OCI-LY1 (cell line): Measurements from ENCODE around the gene ACVR1B.

Experiments
- H2AFZ ChIP-seq: fragments of 200-600 bp; sonication (generic), shearing (Covaris generic); 2 replicates; pipeline ENCODE4 v1.6.0; 2014; ENCODE audit warnings: antibody characterized with exemption, mild to moderate bottlenecking, low read length
- H3F3A ChIP-seq: fragments of 200-600 bp; sonication (generic), shearing (Covaris generic); 2 replicates; pipeline ENCODE4 v1.6.0; 2014; ENCODE audit warnings: mild to moderate bottlenecking, antibody characterized with exemption, low read length, moderate library complexity; ENCODE audit not compliant: insufficient read depth
- H3K27ac ChIP-seq: fragments of 200-600 bp; sonication (generic); 2 replicates; pipeline ENCODE4 v1.5.1; 2014; ENCODE audit warnings: low read length, mixed run types, mild to moderate bottlenecking, low read depth; ENCODE audit not compliant: poor library complexity, severe bottlenecking
- H3K27me3 ChIP-seq: fragments of 200-600 bp; sonication (generic); 2 replicates; pipeline ENCODE4 v1.6.0; 2014; ENCODE audit warnings: antibody characterized with exemption, mild to moderate bottlenecking, low read length, moderate library complexity; ENCODE audit not compliant: insufficient read depth
- H3K36me3 ChIP-seq: fragments of 200-600 bp; sonication (generic); 2 replicates; pipeline ENCODE4 v1.6.1; 2014; ENCODE audit warnings: mild to moderate bottlenecking, antibody characterized with exemption, low read length, moderate library complexity, mixed read lengths; ENCODE audit not compliant: insufficient read depth
- H3K4me1 ChIP-seq: fragments of 200-600 bp; sonication (generic); 2 replicates; pipeline ENCODE4 v1.5.1; 2014; ENCODE audit warnings: mild to moderate bottlenecking, low read length, moderate library complexity; ENCODE audit not compliant: insufficient read depth, severe bottlenecking
- H3K4me2 ChIP-seq: fragments of 200-600 bp; sonication (generic), shearing (Covaris generic); 2 replicates; pipeline ENCODE4 v1.6.1; 2014; ENCODE audit warnings: low read length
- H3K4me3 ChIP-seq: fragments of 200-600 bp; sonication (generic); 2 replicates; pipeline ENCODE4 v1.5.1; 2014; ENCODE audit warnings: low read length, low read depth, mild to moderate bottlenecking, mixed read lengths; ENCODE audit not compliant: poor library complexity, severe bottlenecking
- H3K79me2 ChIP-seq: fragments of 200-600 bp; shearing (Covaris generic); 2 replicates; pipeline ENCODE4 v1.6.1; 2016; ENCODE audit warnings: mixed run types, low read length, mixed read lengths; ENCODE audit not compliant: insufficient read depth
- H3K9ac ChIP-seq: fragments of 200-600 bp; sonication (generic), shearing (Covaris generic); 2 replicates; pipeline ENCODE4 v1.6.1; 2014; ENCODE audit warnings: mild to moderate bottlenecking, low read length, mixed read lengths
- H3K9me2 ChIP-seq: fragments of 200-600 bp; sonication (generic), shearing (Covaris generic); 2 replicates; pipeline ENCODE4 v1.6.1; 2014; ENCODE audit warnings: low read depth, mild to moderate bottlenecking, low read length, mixed read lengths
- H3K9me3 ChIP-seq: fragments of 200-600 bp; shearing (Covaris generic); 2 replicates; pipeline ENCODE4 v1.6.1; 2014; ENCODE audit warnings: low read length, mixed read lengths
- H4K20me1 ChIP-seq: fragments of 200-600 bp; sonication (generic), shearing (Covaris generic); 2 replicates; pipeline ENCODE4 v1.6.0; 2016; ENCODE audit warnings: mild to moderate bottlenecking, low read length; ENCODE audit not compliant: insufficient read depth
- EZH2 ChIP-seq: fragments of 200-600 bp; sonication (generic), shearing (Covaris generic); IDR thresholded peaks from 2 replicates; pipeline ENCODE4 v1.8.0; 2017; ENCODE audit warnings: borderline replicate concordance, mixed run types, mild to moderate bottlenecking, antibody characterized with exemption, low read length, moderate library complexity, mixed read lengths
- TF ChIP-seq, protein P1 (sequence below): fragments of 200-600 bp; sonication (generic), shearing (Covaris generic); IDR thresholded peaks from 2 replicates; pipeline ENCODE4 v1.5.1; 2017; ENCODE audit warnings: mild to moderate bottlenecking, antibody characterized with exemption, low read length, moderate library complexity, mixed read lengths

Gene ACVR1B

DNA sequence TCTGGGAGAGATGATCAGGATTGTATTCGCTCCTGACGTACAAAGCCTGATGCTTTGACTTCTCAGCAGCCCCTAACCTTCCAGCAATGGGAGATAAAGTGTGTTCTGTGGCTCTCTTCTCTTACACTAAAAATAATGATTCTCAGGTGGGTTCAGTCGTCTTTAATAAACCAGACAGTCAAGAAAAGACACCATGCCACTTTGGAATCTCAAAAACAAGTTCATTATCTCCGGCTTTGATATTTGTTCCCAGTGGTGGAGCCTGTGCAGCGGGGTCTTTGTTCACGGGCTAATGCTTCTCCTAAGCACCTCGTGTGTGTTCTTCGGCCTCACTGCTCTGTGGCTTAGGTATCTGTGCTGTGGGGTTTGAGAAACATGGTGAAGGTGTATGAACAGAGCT is 1.6 kb downstream of the ACVR1B start:
- H3K36me3 ChIP-seq: no peaks in the 10 kb centered on the region
- no peaks in the 10 kb centered on the region for H3K9me2 ChIP-seq
- H4K20me1 ChIP-seq: no peaks in the 10 kb centered on the region
- no peak overlapping the region for H3K27ac ChIP-seq
- no peaks in the 10 kb centered on the region for H3K79me2 ChIP-seq
- H3K4me1 ChIP-seq: peaks cover 21% of the 10 kb centered on the region
- H3F3A ChIP-seq: no peaks in the 10 kb centered on the region
- TF ChIP-seq, protein P1, sequence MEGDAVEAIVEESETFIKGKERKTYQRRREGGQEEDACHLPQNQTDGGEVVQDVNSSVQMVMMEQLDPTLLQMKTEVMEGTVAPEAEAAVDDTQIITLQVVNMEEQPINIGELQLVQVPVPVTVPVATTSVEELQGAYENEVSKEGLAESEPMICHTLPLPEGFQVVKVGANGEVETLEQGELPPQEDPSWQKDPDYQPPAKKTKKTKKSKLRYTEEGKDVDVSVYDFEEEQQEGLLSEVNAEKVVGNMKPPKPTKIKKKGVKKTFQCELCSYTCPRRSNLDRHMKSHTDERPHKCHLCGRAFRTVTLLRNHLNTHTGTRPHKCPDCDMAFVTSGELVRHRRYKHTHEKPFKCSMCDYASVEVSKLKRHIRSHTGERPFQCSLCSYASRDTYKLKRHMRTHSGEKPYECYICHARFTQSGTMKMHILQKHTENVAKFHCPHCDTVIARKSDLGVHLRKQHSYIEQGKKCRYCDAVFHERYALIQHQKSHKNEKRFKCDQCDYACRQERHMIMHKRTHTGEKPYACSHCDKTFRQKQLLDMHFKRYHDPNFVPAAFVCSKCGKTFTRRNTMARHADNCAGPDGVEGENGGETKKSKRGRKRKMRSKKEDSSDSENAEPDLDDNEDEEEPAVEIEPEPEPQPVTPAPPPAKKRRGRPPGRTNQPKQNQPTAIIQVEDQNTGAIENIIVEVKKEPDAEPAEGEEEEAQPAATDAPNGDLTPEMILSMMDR: no peak
- TF ChIP-seq EZH2: no peak
- no peak overlapping the region for H3K9ac ChIP-seq
- H3K4me3 ChIP-seq: no peak overlapping the region
- H3K27me3 ChIP-seq: no peaks in the 10 kb centered on the region
- H2AFZ ChIP-seq: no peak overlapping the region
- H3K9me3 ChIP-seq: no peaks in the 10 kb centered on the region
- no peak overlapping the region; the same call in 1 of the 2 replicates for H3K4me2 ChIP-seq

DNA sequence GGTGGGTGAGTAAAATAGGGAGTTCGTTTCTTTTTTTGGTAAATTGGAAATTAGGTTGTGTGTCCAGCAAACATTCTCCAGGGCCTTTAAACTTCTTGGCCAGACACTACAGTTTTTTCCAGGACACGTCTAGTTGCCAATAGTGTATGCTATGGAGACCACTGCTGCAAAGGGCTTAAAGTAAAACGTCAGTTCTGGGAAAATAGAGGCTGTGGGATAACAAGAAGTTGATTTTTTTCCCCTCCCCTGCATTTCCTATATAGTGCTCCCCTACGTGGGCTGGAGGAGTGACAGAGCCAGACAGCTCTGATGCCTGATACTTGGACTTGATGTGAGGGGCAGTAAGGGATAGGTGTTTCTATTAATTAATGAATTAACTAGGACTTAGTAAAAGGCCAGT is 2.4 kb downstream of the ACVR1B start:
- Histone ChIP-seq H3K4me3 (no peak overlapping the region), H3K4me2 (no peak overlapping the region), H4K20me1 (no peaks in the 10 kb centered on the region), H3K9me2 (no peaks in the 10 kb centered on the region), H3K27ac (no peak overlapping the region), H3K36me3 (no peaks in the 10 kb centered on the region), H3F3A (no peaks in the 10 kb centered on the region), H3K9ac (no peak overlapping the region), H3K27me3 (no peaks in the 10 kb centered on the region), H2AFZ (no peak overlapping the region), H3K9me3 (no peaks in the 10 kb centered on the region), H3K79me2 (no peaks in the 10 kb centered on the region), H3K4me1 (peaks cover 21% of the 10 kb centered on the region)
- TF ChIP-seq, protein P1: no peak
- no peak for TF ChIP-seq EZH2

DNA sequence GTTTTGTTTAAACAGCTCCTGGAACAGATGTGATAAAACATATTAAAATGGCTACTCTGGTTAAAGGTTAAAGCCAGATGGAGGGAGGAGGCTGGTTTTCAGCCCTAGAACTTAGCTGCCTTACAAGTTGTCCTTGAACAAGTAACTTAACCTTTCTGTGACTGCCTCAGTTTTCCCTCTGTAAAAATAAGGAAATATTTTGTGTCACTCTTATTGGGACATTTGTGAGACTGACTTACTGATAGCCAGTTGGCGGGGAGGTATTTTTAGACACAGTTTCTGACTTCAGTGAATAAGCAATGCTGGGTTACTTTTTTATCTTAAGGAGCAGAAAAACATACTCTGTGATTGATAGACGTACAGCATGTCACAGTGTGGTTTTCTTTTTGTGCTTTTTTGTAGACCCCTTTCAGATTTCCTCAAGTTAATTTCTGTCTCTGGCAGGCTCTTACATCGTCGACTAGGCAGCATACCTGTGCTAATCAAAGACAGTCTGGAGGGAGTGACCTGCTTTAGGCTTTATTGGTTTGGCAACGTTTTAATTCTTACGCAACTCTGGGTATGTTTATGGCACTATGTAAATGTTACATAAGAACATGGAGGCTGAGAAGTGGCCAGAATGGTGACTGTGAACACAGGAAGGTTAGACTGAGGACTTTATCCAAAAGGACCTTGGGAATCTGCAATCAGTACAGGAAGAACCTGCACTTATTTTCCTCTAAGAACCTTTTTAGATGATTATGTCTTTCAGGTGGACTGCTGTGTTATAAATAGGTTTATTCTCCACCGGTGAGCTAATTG is 3.3 kb downstream of the ACVR1B start:
- Histone ChIP-seq H3K4me1 (peaks cover 21% of the 10 kb centered on the region), H3K27me3 (no peaks in the 10 kb centered on the region), H3K4me2 (no peak overlapping the region), H3K4me3 (no peak overlapping the region), H3K9ac (no peak overlapping the region), H3F3A (no peaks in the 10 kb centered on the region), H4K20me1 (no peaks in the 10 kb centered on the region), H3K9me3 (no peaks in the 10 kb centered on the region), H2AFZ (no peak overlapping the region), H3K9me2 (no peaks in the 10 kb centered on the region), H3K27ac (no peak overlapping the region), H3K36me3 (no peaks in the 10 kb centered on the region), H3K79me2 (no peaks in the 10 kb centered on the region)
- TF ChIP-seq, protein P1: no peak
- TF ChIP-seq EZH2: no peak
